Endometrium (tissue), 2 donors: ENCODE data around the gene CATSPERB.
A peak's percentile ranks its signal among the peaks of the same experiment; 100 is the strongest.
"Not testable (repeated sequence)": the region's sequence is repeated elsewhere in the genome, so short reads cannot be mapped to it uniquely, and the experiment has no call there.

Experiments
- FAIRE-seq: peaks from 2 replicates; lab custom pipeline; 2012; peaks lifted over from hg19 to GRCh38; lab: Jason Lieb, UNC
- donor health status: control.
- donor health status: control.

Gene CATSPERB

DNA sequence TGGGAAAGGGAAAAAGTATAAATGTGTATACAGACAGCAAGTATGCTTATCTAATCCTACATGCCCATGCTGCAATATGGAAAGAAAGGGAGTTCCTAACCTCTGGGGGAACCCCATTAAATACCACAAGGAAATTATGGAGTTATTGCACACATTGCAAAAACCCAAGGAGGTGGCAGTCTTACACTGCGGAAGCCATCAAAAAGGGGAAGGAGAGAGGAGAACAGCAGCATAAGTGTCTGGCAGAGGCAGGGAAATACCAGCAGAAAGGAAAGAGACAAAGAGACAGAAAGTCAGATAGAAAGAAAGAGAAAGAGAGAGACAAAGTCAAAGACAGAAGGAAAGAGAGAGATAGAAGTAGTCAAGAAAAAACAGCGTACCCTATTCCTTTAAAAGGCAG is 64.8 kb downstream of the CATSPERB start:
- not testable (repeated sequence) for FAIRE-seq

DNA sequence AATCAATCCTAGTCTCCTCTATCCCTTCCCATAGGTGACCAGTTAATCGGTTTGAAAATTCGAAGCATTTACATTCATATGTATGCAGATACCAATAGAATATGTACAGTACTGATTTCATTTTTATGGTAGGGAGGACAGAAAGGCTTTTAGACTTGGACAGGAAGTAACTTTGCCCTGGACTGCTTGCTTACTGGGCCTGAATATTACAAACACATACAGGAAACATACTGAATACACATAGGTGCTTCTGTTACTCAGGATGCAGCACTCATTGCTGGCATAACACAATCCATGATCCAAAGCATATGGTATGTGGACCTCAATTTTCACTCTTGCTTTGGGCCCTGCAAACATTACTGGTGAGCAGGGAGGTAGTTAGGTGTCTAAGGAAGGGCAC is 71.1 kb downstream of the CATSPERB start:
- no peak for FAIRE-seq

DNA sequence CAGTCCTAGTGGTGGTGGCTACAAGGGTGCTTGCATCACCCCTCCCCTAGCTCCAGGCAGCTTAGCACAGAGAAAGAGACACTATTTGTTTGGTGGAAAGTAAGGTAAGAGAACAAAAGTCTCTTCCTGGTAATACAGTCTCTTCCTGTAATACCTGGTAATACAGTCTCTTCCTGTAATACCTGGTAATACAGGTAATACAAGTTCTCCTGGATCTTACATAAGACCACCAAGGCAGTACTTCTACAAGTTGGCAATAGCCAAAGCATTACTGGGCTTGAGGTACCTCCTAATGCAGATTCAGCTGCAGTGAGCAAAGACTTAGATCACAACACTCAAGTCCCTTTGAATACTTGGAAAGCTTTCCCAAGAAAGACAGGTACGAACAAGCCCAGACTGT is 77.0 kb downstream of the CATSPERB start:
- no peak for FAIRE-seq

DNA sequence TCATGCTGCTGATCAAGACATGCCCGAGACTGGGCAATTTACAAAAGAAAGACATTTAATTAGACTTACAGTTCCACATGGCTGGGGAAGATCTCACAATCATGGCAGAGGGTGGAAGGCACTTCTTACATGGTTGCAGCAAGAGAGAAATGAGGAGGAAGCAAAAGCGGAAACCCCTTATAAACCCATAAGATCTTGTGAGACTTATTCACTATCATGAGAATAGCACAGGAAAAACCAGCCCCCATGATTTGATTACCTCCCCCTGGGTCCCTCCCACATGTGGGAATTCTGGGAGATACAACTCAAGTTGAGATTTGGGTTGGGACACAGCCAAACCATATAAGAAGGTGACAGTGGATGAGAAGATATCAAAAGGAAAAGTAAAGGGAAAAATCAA is 78.4 kb downstream of the CATSPERB start:
- FAIRE-seq: no peak

DNA sequence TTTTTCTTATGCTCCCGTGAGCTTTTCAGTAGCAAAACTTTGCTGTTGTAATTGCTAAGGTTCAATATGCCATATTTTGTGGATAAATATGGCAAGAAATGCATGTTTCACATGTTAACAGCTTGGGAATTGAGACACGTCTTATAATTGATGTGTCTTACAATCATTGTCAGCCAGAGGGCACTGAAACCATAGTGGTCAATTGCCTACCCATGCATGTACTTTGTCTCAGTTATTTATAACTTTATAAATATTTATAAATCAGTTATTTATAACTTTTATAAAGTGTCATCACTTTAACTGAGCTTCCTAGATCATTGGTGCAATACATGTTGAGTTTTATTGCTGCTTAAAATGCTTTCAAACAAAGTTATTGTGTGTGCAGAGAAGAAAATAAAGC is 82.0 kb downstream of the CATSPERB start:
- peak; percentile 64 for FAIRE-seq

DNA sequence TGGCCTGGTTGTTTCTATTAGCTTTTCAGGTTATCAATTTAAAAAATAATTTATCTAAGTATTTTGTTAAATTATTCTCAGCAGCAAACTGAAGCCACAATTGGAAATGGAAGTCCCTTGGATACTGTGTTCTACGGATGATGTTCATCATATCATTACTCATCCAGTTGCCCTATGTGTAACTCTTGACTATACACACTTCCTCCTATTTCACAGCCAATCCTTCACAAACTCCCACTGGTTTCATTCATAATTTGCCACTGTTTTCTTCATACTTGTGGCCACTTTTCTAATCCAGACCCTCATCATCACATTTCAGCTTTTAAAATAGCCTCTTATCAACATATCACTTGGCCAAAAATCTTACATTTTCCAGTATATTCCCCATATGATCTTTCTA is 84.0 kb downstream of the CATSPERB start:
- no peak for FAIRE-seq

DNA sequence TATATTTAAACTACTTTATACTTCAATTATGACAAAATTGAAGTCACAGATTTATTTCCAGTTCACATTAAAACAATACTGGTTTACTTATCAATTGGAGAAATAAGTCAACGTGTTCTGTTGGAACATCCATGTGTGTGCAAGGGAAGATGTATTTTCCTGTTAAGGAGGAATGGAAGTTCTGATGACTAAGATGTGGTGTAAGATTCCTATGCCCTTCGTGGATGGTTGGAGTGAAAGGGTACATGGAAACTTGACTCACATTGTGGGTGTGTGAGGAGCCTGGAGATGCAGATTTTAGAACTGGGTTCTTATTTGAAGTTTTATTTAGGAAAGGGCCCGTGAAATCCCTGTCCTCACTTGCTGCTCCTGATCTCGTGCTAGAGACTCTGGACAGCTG is 95.3 kb downstream of the CATSPERB start:
- FAIRE-seq: no peak

DNA sequence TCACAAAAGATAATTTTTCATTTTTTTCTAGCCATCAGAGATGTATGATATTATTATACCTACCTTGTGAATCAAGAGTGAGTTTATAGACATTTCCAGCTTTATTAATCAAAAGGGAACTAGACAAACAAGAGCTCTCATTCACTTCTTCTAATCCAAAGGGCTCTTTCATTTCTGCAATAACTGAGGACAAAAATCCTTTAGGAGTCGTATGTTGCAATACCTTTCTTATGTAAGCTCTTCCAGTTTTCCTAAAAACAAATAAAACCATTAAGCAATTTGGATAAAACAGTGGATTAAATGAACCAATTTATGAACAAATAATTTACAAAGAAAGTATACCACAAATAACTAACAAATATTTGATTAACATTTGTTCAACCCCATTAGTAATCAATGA is 107.1 kb downstream of the CATSPERB start:
- no peak for FAIRE-seq

DNA sequence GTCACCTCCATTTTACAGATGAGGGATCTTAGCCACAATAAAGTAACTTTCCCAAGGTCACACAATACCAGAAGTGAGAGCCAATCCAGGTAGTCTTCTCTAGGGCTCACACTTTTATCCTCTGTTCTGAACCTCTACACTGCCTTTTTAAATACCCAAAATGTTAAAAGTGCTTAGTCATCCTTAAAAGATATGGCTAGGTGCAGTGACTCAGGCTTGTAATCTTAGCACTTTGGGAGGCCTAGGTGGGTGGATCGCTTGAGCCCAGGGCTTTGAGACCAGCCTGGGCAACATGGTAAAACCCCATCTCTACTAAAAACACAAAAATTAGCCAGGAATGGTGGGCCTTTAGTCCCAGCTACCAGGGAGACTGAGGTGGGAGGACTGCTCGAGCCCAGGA is 117.7 kb downstream of the CATSPERB start:
- no peak for FAIRE-seq

DNA sequence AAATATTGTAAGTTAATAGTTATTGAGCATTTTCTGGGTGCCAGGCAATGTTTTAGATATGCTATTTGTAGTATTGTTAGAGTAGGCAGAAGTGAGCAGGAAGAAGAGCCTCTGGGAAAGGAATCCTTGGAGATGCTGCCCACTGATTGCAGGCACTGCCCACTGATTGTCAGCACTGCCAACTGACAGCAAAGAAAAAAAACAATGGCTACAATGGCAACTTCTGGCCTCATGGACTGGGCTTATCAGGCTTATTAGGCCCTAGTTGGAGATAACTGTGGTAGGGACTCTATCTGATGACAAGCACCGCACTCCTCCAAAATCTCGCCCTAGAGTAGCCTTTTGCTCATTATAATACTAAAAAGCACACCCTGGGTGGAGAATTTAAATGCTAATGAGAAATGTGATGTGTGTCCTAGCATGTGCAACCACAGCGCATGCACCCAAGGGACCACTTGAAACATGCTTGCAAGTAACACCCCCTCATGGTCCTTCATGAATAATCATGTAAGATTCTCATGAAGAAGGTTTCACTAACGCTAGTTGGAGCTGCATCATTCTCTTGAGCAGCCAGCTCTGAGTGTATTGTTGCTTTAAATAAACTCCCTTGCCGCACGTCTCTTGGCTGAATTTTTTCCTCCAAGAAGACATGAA is 118.3 kb downstream of the CATSPERB start:
- FAIRE-seq: no peak

DNA sequence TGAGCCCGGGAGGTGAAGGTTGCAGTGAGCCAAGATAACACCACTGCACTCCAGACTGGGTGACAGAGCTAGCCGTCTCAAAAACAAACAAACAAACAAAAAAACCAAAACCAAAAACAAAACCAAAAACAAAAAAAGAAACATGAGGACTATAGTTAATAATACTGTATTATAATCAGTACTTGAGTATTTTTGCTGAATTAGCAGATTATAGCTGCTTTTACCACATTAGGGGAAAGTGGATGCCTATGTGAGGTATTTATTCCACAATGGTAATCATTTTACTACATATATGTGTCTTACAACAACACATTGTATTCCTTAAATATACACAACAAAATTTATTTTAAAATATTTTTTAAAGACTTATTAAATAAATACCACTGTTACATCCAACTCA is 120.4 kb downstream of the CATSPERB start:
- FAIRE-seq: peak; percentile 41

DNA sequence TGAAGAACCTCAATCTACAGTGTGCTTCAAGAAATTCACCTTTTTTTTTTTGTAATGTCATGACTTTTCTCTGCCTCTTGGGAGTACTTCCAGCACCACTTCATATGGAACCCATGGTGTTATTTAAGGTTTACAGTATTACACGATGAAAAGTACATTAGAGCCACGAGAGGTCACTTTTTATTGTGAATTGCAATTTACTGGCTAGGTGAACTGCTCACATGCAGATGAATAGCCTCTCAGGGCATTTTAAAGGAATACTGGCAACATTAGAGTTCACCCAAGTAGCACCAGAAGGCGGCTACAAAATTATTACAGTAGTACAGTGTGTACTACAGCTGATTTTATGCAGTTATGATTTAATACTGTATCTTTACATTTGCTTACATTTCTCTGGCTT is 122.7 kb downstream of the CATSPERB start:
- FAIRE-seq: no peak

DNA sequence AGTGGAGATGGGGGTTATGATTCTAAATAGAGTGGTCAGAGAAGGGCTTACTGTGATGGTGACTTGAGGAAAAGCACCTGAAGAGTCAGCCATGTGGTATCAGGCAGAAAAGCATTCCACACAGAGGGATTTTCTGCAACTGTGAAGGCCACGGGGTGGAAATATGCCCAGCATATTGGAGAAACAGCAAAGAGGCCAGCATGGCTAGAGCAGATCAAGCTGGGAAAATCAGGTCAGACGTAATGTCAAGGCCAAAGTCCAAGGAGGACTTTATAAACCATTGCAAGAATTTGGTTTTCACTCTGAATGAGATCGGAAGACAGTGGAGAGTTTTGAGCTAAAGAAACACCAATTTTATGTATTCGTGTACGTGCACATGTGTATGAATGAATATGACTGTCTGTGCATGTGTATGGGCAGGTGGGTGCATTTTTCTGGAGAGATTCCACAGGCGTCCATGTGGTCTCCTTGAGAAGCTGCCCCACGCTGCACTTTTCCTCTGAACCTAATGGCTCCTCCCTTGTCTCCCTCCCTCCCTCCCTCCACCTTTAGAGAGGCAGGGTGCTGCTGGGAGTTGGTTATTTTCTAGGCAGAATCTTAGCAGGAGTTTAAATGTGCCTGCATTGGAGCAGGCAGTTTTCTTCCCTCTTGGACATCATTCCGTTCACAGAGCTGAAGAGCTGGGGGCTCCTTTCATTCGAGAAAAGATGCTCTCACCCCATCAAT is 124.4 kb downstream of the CATSPERB start:
- no peak for FAIRE-seq

DNA sequence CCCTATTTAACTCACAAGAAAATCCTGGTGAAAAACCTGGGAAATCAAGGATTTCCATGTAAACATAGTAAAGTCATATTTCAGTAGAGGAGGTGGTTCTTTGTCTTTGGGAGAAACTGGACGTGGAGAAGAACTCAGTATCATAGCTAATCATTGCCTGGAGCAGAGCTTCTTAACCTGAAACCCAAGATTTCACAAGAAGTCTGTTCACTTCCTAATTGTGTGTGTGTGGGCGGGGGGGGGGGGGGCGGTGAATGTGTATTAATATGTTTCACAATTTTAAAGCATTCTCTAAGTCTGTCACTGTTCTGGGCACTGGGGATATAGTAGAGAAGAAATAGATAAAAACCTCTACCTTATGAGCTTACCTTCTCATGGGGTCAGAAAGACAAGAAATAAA is 125.0 kb downstream of the CATSPERB start:
- FAIRE-seq: no peak

DNA sequence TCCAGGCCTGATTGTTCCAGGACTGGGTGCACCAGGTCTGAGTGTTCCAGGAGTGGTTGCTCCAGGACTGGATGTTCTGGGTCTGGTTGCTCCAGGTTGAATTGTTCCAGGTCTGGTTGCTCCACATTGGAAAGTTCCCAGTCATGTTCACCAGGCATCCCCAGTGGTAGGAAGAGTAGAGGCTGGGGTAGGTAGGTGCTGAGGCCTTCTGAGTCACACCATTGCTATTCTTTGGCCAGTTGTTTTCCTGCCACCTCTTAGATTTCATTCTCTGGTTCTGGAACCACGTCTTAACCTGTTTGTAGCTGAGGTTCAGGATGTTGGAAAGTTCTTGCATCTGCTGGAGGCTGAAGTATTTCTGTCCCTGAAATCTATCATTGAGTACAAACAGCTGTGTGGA is 127.3 kb downstream of the CATSPERB start:
- not testable (repeated sequence) for FAIRE-seq

DNA sequence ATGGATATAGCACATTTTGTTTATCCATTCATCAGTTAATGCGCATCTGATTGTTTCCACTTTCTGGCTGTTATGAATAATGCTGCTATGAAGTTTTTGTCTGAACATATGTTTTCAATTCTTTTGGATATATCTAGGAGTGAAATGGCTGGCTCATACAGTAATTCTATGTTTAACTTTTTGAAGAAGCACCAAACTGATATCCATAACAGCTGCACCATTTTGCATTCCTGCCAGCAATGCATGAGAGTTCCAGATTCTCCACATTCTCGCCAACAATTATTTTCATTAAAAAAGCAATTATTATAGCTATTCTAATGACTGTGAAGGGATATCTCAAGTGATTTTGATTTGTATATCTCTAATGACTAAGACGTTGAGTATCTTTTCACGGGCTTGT is 131.9 kb downstream of the CATSPERB start:
- FAIRE-seq: no peak

DNA sequence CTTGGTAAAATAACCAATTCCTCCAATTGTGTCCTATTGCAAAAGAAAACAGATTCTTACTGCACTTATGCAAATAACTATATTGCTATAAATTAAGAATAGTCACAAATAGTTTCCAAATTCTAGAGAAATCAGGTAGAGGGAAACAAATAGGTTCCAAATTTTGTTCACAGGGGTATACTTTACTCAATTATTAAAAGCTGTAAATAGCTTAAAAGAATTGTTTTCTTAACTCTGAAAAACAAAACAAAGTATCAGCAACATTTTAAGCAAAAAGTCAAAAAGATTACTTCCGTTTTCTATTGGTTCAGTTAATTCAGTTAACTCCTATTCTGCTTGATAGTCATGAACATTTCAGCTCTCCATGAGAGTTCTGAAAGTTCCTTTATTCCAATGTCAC is 136.2 kb downstream of the CATSPERB start:
- FAIRE-seq: no peak

DNA sequence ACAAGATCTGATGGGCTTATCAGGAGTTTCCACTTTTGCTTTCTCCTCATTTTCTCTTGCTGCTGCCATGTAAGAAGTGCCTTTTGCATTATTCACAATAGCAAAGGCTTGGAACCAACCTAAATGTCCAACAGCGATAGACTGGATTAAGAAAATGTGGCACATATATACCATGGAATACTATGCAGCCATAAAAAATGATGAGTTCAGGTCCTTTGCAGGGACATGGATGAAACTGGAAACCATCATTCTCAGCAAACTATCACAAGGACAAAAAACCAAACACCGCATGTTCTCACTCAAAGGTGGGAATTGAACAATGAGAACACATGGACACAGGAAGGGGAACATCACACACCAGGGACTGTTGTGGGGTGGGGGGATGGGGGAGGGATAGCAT is 137.9 kb downstream of the CATSPERB start:
- not testable (repeated sequence) for FAIRE-seq

DNA sequence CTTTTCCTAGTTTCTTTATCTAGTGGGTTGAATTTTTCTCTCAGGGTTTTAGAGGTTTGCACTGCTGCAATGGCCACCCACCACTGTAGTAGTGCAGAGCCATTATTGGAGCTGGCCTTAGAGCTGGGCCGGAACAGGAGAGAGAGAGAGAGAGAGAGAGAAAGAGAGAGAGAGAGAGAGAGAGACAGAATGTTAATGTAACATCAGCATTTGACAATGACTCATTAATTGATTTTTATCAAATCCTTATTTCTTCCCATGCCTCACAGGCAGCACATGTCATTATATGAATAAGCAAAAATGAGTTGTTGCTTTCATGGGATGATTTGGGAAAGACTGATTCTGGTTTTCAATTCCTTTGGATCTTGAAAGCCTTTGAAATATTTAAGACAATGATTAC is 145.5 kb downstream of the CATSPERB start:
- FAIRE-seq: no peak

DNA sequence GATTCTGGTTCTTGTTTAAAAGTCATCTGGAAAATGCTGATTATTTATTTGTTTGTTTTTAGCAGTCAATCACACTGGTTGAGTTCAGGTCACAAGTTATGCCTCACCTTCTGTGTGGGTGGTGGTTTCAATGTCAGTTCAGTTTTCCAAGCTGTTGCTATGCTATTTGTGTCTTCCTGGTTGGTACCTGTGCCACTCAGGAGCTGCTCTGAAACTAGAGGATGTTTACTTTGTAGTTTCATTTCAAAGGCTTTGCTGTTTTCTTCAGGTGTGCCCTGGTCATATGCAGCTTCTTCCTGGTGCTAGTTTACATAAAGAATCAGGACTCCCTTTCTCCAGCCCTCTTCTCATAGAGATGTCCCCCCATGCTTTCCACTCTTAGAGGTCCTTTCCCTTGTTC is 146.0 kb downstream of the CATSPERB start:
- FAIRE-seq: no peak

DNA sequence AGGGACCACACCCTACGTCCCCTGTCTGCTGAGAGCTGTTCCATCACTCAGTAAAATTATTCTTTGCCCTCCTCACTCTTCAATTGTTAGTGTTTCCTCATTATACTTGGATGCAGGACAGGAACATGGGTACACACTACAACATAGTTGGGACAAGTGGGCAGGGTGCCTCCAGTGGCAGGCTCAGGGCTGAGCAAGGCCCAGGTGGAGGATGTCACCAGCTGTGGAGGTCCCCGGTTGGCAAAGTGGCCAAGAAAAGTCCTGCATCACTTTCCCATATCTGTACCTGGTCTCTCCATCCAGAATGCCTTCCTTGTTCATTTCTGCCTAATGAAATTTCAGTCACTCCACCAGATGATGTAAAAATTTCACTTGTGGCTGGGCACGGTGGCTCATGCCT is 149.1 kb downstream of the CATSPERB start:
- FAIRE-seq: no peak

DNA sequence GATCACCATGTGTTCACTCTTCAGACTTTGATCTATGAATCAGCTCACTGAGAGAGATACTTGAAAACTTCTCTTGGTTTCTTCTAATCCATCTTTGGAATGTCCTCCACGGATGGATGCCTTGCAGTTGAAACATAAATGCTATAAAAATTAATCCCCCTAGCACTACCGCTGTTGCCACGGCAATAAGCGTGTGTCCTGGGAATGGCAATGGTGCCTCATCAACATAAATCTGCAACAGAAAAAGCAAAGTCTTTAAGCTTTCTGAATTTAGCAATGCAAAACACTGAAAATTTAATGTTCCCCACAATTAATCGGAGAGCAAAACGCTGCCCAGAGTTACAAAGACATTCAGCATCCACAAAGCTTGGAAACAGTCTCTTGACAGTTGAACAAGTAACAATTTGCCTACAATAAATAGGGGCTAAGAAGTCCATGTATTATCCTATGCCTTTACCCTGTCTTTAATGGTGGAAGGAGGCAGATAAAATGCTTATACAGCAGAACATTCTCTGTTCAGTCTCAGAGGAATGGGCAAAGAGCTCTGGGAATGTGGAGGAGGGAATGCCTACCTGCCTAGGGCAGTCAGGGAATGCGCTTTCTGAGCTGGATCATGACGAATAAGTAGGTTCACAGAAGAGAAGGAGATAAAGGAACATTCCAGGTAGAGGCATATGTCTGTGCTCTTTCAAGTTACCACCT is 150.9 kb downstream of the CATSPERB start:
- FAIRE-seq: no peak

DNA sequence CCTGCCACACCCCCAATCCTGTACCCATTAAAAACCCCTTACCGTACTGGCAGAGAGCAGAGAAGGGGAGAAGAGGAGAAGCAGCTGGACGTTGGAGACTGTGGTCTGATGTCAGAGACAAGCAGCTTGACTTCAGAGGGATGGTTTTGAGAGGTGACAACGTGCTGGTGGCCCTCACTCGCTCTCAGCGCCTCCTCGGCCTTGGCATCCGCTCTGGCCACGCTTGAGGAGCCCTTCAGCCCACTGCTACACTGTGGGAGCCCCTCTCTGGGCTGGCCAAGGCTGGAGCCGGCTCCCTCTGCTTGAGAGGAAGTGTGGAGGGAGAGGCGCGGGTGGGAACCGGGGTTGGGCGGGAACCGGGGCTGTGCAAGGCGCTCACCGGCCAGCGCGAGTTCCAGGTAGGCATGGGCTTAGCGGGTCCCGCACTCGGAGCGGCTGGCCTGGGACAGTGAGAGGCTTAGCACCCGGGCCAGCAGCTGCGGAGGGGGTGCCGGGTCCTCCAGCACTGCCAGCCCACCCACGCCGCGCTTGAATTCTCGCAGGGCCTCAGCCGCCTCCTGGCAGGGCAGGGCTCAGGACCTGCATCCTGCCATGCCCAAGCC is 154.2 kb downstream of the CATSPERB start:
- no peak for FAIRE-seq
